Measurements from ENCODE around the gene ACSF3.

The ACSF3 gene

DNA sequence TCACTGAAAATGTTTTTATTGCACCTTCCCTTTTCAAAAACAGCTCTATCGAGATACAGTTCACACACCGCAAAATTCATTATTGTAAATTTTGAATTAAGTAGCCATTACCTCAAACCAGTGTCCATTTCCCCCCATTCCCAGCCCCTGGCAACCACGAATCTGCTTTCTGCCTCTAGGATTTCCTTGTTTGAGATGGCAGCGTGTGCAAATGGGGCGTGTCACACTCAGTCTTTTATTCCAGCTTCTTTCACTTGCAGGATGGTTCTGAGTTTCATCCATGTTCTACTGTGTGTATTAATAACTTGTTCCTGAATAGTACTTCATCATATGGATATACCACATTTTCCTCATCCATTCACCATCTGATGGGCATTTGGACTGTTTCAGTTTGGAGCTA is 14.8 kb downstream of the ACSF3 start:
- TF ChIP-seq BACH2 (CRISPR knock-in tag; IDR thresholded peaks at IDR 0.05; ENCODE audit: borderline replicate concordance) (no peak), GLIS3 (CRISPR knock-in tag; IDR thresholded peaks at IDR 0.05) (no peak), ISL1 (CRISPR knock-in tag; IDR thresholded peaks at IDR 0.05) (no peak), PPARA (CRISPR knock-in tag; IDR thresholded peaks at IDR 0.05; ENCODE audit: borderline replicate concordance) (no peak), SNAI2 (CRISPR knock-in tag; IDR thresholded peaks at IDR 0.05) (no peak), ESRRG (CRISPR knock-in tag; IDR thresholded peaks at IDR 0.05) (no peak), OSR1 (CRISPR knock-in tag; IDR thresholded peaks at IDR 0.05) (no peak), ZNF8 (CRISPR knock-in tag; IDR thresholded peaks at IDR 0.05) (no peak), TCF4 (CRISPR knock-in tag; IDR thresholded peaks at IDR 0.05; ENCODE audit: borderline replicate concordance) (no peak), CSDC2 (CRISPR knock-in tag; IDR thresholded peaks at IDR 0.05) (no peak), ZC3H10 (CRISPR knock-in tag; IDR thresholded peaks at IDR 0.05) (no peak)
- TF ChIP-seq, protein P1, sequence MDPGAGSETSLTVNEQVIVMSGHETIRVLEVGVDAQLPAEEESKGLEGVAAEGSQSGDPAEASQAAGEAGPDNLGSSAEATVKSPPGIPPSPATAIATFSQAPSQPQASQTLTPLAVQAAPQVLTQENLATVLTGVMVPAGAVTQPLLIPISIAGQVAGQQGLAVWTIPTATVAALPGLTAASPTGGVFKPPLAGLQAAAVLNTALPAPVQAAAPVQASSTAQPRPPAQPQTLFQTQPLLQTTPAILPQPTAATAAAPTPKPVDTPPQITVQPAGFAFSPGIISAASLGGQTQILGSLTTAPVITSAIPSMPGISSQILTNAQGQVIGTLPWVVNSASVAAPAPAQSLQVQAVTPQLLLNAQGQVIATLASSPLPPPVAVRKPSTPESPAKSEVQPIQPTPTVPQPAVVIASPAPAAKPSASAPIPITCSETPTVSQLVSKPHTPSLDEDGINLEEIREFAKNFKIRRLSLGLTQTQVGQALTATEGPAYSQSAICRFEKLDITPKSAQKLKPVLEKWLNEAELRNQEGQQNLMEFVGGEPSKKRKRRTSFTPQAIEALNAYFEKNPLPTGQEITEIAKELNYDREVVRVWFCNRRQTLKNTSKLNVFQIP (CRISPR knock-in tag; IDR thresholded peaks at IDR 0.05; ENCODE audit: borderline replicate concordance, low read depth), result no peak
- TF ChIP-seq, protein P2, sequence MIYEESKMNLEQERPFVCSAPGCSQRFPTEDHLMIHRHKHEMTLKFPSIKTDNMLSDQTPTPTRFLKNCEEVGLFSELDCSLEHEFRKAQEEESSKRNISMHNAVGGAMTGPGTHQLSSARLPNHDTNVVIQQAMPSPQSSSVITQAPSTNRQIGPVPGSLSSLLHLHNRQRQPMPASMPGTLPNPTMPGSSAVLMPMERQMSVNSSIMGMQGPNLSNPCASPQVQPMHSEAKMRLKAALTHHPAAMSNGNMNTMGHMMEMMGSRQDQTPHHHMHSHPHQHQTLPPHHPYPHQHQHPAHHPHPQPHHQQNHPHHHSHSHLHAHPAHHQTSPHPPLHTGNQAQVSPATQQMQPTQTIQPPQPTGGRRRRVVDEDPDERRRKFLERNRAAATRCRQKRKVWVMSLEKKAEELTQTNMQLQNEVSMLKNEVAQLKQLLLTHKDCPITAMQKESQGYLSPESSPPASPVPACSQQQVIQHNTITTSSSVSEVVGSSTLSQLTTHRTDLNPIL (CRISPR knock-in tag; IDR thresholded peaks at IDR 0.05; ENCODE audit: low read depth), result no peak
- TF ChIP-seq, protein P3, sequence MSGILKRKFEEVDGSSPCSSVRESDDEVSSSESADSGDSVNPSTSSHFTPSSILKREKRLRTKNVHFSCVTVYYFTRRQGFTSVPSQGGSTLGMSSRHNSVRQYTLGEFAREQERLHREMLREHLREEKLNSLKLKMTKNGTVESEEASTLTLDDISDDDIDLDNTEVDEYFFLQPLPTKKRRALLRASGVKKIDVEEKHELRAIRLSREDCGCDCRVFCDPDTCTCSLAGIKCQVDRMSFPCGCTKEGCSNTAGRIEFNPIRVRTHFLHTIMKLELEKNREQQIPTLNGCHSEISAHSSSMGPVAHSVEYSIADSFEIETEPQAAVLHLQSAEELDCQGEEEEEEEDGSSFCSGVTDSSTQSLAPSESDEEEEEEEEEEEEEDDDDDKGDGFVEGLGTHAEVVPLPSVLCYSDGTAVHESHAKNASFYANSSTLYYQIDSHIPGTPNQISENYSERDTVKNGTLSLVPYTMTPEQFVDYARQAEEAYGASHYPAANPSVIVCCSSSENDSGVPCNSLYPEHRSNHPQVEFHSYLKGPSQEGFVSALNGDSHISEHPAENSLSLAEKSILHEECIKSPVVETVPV (CRISPR knock-in tag; IDR thresholded peaks at IDR 0.05), result no peak
- TF ChIP-seq, protein P4, sequence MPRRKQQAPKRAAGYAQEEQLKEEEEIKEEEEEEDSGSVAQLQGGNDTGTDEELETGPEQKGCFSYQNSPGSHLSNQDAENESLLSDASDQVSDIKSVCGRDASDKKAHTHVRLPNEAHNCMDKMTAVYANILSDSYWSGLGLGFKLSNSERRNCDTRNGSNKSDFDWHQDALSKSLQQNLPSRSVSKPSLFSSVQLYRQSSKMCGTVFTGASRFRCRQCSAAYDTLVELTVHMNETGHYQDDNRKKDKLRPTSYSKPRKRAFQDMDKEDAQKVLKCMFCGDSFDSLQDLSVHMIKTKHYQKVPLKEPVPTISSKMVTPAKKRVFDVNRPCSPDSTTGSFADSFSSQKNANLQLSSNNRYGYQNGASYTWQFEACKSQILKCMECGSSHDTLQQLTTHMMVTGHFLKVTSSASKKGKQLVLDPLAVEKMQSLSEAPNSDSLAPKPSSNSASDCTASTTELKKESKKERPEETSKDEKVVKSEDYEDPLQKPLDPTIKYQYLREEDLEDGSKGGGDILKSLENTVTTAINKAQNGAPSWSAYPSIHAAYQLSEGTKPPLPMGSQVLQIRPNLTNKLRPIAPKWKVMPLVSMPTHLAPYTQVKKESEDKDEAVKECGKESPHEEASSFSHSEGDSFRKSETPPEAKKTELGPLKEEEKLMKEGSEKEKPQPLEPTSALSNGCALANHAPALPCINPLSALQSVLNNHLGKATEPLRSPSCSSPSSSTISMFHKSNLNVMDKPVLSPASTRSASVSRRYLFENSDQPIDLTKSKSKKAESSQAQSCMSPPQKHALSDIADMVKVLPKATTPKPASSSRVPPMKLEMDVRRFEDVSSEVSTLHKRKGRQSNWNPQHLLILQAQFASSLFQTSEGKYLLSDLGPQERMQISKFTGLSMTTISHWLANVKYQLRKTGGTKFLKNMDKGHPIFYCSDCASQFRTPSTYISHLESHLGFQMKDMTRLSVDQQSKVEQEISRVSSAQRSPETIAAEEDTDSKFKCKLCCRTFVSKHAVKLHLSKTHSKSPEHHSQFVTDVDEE (CRISPR knock-in tag; IDR thresholded peaks at IDR 0.05), result no peak
- ATAC-seq, result no peak

DNA sequence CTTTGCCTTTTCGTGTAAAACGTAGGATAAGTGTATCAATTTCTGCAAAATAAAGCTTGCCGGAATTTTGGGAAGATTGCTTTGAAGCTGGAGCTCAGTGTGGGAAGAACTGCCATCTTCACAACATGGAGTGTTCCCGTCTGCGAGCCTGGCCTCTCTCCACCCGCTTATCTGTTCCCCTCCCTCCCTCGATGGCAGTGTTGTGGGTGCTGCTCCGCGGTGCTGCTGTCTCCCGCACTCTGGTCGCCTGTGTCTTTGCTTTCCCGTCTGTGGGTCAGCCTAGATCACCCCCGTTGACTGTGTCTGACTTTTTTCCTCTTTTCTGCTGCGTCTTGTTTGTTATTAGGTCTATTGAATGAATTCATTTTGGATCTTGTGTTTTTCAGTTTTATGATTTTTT is 17.0 kb downstream of the ACSF3 start:
- no peak for TF ChIP-seq BACH2 (CRISPR knock-in tag; IDR thresholded peaks at IDR 0.05; ENCODE audit: borderline replicate concordance)
- TF ChIP-seq ESRRG (CRISPR knock-in tag; IDR thresholded peaks at IDR 0.05), result no peak
- TF ChIP-seq, protein P3 (CRISPR knock-in tag; IDR thresholded peaks at IDR 0.05), result no peak
- TF ChIP-seq ZC3H10 (CRISPR knock-in tag; IDR thresholded peaks at IDR 0.05), result no peak
- TF ChIP-seq, protein P1 (CRISPR knock-in tag; IDR thresholded peaks at IDR 0.05; ENCODE audit: borderline replicate concordance, low read depth), result no peak
- no peak for TF ChIP-seq CSDC2 (CRISPR knock-in tag; IDR thresholded peaks at IDR 0.05)
- no peak for TF ChIP-seq TOX (CRISPR knock-in tag; IDR thresholded peaks at IDR 0.05; ENCODE audit: borderline replicate concordance)
- TF ChIP-seq TCF4 (CRISPR knock-in tag; IDR thresholded peaks at IDR 0.05; ENCODE audit: borderline replicate concordance), result no peak
- no peak for TF ChIP-seq PPARA (CRISPR knock-in tag; IDR thresholded peaks at IDR 0.05; ENCODE audit: borderline replicate concordance)
- no peak for TF ChIP-seq OSR1 (CRISPR knock-in tag; IDR thresholded peaks at IDR 0.05)
- TF ChIP-seq ZNF8 (CRISPR knock-in tag; IDR thresholded peaks at IDR 0.05), result no peak
- TF ChIP-seq SNAI2 (CRISPR knock-in tag; IDR thresholded peaks at IDR 0.05), result no peak
- no peak for TF ChIP-seq ZFP3 (CRISPR knock-in tag; IDR thresholded peaks at IDR 0.05)
- TF ChIP-seq ZFP30 (CRISPR knock-in tag; IDR thresholded peaks at IDR 0.05), result no peak
- TF ChIP-seq ZNF70 (CRISPR knock-in tag; IDR thresholded peaks at IDR 0.05), result no peak
- TF ChIP-seq, protein P5, sequence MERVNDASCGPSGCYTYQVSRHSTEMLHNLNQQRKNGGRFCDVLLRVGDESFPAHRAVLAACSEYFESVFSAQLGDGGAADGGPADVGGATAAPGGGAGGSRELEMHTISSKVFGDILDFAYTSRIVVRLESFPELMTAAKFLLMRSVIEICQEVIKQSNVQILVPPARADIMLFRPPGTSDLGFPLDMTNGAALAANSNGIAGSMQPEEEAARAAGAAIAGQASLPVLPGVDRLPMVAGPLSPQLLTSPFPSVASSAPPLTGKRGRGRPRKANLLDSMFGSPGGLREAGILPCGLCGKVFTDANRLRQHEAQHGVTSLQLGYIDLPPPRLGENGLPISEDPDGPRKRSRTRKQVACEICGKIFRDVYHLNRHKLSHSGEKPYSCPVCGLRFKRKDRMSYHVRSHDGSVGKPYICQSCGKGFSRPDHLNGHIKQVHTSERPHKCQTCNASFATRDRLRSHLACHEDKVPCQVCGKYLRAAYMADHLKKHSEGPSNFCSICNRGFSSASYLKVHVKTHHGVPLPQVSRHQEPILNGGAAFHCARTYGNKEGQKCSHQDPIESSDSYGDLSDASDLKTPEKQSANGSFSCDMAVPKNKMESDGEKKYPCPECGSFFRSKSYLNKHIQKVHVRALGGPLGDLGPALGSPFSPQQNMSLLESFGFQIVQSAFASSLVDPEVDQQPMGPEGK (CRISPR knock-in tag; IDR thresholded peaks at IDR 0.05; ENCODE audit: borderline replicate concordance), result no peak
- TF ChIP-seq GLIS3 (CRISPR knock-in tag; IDR thresholded peaks at IDR 0.05), result no peak
- no peak for ATAC-seq

Measured in SK-N-SH treated with all-trans-retinoic acid at 6 μM for 48 hours (cell line).